ENCODE results near the gene SFN.
"Not testable (repeated sequence)": the region's sequence is repeated elsewhere in the genome, so short reads cannot be mapped to it uniquely, and the experiment has no call there.

Gene SFN

DNA sequence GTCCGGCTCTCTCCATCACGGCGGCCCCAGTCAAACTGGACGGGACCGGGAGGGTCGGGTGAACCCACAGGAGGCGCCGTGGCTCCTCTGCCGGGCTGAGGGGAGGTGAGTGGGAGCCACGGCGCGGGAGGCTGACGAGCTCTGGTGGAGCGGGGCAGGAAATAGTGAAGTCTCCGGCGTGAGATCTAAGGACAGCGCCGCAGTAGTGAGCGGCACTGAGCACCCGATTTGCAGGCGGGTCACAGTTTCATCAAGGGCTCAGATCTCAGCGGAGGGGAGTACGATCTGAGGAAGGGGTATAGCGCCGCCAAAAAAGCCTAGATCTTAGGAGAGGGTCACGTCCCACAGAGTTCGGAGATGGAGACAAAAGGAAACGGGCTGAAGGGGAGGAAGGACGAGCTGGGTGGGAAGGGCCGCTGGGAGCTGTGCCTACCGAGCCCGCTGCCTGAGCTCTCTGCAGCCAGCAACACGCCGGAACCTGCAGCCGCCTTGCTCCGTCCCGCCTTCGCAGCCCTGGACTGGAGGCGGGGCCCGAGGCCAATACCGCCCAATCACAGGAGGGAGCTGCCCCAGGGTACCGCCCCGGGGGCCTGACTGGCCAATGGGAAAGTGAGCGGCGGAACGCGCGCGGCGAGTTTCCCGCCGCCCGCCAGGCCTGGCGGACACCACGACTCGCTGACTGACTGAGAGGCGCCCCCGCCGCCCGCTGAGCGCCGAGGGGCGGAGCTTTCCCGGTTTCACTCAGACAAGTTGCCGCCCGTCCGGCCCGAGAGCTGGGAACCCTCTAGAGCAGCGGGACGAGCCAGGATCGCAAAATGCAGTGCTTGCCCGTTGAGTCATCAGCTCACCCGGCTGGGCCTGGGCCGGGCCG lies 1.9 kb downstream of the SFN start:
- ATAC-seq (replicated peaks) (peak; percentile 93), DNase-seq (peak; percentile 96)
- Mint-ChIP-seq H3K27me3 (no peaks in the 10 kb centered on the region), H3K4me3 (peak overlapping the region; percentile 97 to 99), H3K27ac (peak overlapping the region; percentile 98), H3K36me3 (peaks cover 0 to 2% of the 10 kb centered on the region in 2 donors), H3K9me3 (no peaks in the 10 kb centered on the region), H3K4me1 (peaks cover 17 to 32% of the 10 kb centered on the region in 2 donors)

DNA sequence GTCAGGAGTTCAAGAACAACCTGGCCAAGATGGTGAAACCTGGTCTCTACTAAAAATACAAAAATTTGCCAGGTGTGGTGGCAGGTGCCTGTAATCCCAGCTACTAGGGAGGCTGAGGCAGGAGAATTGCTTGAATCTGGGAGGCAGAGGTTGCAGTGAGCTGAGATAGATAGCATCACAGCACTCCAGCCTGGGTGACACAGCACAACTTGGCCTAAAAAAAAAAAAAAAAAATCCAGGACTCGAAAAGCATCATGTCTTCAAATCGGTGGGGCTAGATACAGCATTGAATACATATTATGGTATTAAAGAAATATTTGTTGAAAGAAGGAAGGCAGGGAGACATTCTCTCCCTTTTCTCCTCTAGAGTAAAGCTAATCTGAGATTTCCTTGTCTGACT lies 10.1 kb downstream of the SFN start:
- H3K36me3 Mint-ChIP-seq, result peaks cover 3 to 24% of the 10 kb centered on the region in 2 donors
- H3K4me1 Mint-ChIP-seq; DNase-seq; H3K4me3 Mint-ChIP-seq; H3K27ac Mint-ChIP-seq; H3K27me3 Mint-ChIP-seq; ATAC-seq (replicated peaks); H3K9me3 Mint-ChIP-seq: not testable (repeated sequence)

DNA sequence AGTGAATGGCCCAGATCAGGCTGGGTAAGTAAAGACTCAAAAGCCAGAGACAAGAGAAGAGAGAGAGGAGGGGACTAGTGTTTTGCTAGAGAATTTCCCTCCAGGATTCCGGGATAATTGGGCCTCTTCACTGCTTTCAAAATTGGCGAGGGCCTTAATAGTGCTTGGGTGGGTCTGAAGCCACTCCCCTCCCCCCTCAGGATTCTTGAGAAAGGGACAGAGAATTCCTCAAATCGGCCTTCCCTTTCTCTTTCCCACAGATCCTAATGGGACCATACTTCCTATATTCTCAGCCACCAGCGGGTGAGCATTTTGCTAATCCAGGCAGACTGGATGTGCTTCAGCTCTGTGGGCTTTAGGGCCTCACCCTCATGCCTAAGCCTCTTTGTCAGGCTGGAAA lies 11.9 kb downstream of the SFN start:
- no peak overlapping the region for H3K27ac Mint-ChIP-seq
- H3K27me3 Mint-ChIP-seq, result no peaks in the 10 kb centered on the region
- ATAC-seq (replicated peaks), result no peak
- no peaks in the 10 kb centered on the region for H3K9me3 Mint-ChIP-seq
- H3K4me1 Mint-ChIP-seq, result peaks cover 0 to 2% of the 10 kb centered on the region in 2 donors
- no peak for DNase-seq
- H3K4me3 Mint-ChIP-seq, result no peak overlapping the region
- H3K36me3 Mint-ChIP-seq, result peaks cover 10 to 29% of the 10 kb centered on the region in 2 donors

GRCh38 chr1:26877326-26877725 lies 14.4 kb downstream of the SFN start:
- DNase-seq (no peak), ATAC-seq (replicated peaks) (no peak)
- Mint-ChIP-seq H3K27me3 (no peaks in the 10 kb centered on the region), H3K36me3 (peaks cover 12 to 32% of the 10 kb centered on the region in 2 donors), H3K27ac (no peak overlapping the region), H3K4me3 (no peak overlapping the region), H3K4me1 (peaks cover 0 to 2% of the 10 kb centered on the region in 2 donors), H3K9me3 (no peaks in the 10 kb centered on the region)

DNA sequence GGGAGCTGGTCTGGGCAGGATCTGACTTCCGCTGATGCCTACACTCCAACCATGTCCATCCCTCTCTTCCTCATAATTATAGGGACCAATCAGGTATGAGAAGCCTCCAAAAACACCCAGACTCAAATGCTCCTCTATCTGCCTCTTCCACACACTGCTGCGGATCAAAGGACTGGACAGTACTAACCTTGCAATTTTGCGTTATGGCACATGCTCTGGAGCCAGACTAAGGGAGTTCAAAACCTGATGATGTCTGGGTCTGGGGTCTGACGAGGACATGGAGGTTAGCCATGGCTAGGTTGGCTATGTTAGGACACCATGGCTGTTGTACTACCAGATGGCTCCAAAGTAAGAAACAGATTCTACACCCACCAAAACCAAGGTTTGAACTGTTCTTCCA lies 16.8 kb downstream of the SFN start:
- no peak for ATAC-seq (replicated peaks)
- H3K4me1 Mint-ChIP-seq, result peaks cover 5 to 7% of the 10 kb centered on the region in 2 donors

DNA sequence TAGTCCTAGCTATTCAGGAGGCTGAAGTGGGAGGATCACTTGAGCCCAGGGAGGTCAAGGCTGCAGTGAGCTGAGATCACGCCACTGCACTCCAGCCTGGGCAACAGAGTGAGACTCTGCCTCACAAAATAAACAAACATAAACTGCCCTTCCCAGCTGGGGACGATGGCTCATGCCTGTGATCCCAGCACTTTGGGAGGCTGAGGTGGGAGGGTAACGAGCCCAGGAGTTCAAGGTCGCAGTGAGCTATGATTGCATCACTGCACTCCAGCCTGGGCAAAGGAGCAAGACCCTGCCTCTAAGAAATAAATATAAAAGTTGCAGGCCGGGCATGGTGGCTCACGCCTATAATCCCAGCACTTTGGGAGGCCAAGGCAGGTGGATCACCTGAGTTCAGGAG lies 18.7 kb downstream of the SFN start:
- not testable (repeated sequence) for ATAC-seq (replicated peaks); DNase-seq; H3K9me3 Mint-ChIP-seq; H3K27ac Mint-ChIP-seq; H3K4me3 Mint-ChIP-seq; H3K27me3 Mint-ChIP-seq
- H3K36me3 Mint-ChIP-seq, result peaks cover 38 to 50% of the 10 kb centered on the region in 2 donors
- H3K4me1 Mint-ChIP-seq, result peaks cover 10 to 11% of the 10 kb centered on the region in 2 donors

More for the DNA sequence above, 16.8 kb downstream of the SFN start:
- Mint-ChIP-seq H3K27ac (no peak overlapping the region), H3K36me3 (peaks cover 33 to 51% of the 10 kb centered on the region in 2 donors), H3K27me3 (no peaks in the 10 kb centered on the region), H3K4me3 (no peak overlapping the region), H3K9me3 (no peaks in the 10 kb centered on the region)
- no peak for DNase-seq

- Mint-ChIP-seq H3K27me3 (no peaks in the 10 kb centered on the region), H3K4me3 (no peak overlapping the region), H3K4me1 (peaks cover 13 to 17% of the 10 kb centered on the region in 2 donors), H3K9me3 (no peaks in the 10 kb centered on the region), H3K36me3 (peaks cover 38 to 49% of the 10 kb centered on the region in 2 donors), H3K27ac (no peak overlapping the region)
- ATAC-seq (replicated peaks) (no peak), DNase-seq (no peak)
Observed at GRCh38 chr1:26882696-26883463, 19.9 kb downstream of the SFN start.

GRCh38 chr1:26887125-26887524 lies 24.2 kb downstream of the SFN start:
- Mint-ChIP-seq H3K4me3 (peak overlapping the region in 1 of 2 donors; percentile 44), H3K9me3 (no peaks in the 10 kb centered on the region), H3K4me1 (peaks cover 29 to 51% of the 10 kb centered on the region in 2 donors), H3K27ac (no peak overlapping the region), H3K36me3 (peaks cover 52 to 61% of the 10 kb centered on the region in 2 donors), H3K27me3 (no peaks in the 10 kb centered on the region)
- DNase-seq (no peak), ATAC-seq (replicated peaks) (no peak)

GRCh38 chr1:26888231-26888630 lies 25.3 kb downstream of the SFN start:
- Mint-ChIP-seq H3K36me3 (peaks cover 53 to 61% of the 10 kb centered on the region in 2 donors), H3K4me1 (peaks cover 25 to 51% of the 10 kb centered on the region in 2 donors), H3K27ac (peak overlapping the region; percentile 97), H3K27me3 (no peaks in the 10 kb centered on the region), H3K4me3 (peak overlapping the region; percentile 97 to 98), H3K9me3 (no peaks in the 10 kb centered on the region)
- ATAC-seq (replicated peaks), result no peak
- DNase-seq, result no peak

- H3K9me3 Mint-ChIP-seq, result no peaks in the 10 kb centered on the region
- H3K27me3 Mint-ChIP-seq, result no peaks in the 10 kb centered on the region
- H3K36me3 Mint-ChIP-seq, result peaks cover 49 to 60% of the 10 kb centered on the region in 2 donors
- peak; percentile 71 for DNase-seq
- H3K4me1 Mint-ChIP-seq, result peaks cover 29 to 46% of the 10 kb centered on the region in 2 donors
- peak within 1 kb of the TSS; percentile 97 for H3K27ac Mint-ChIP-seq
- ATAC-seq (replicated peaks), result peak; percentile 97 to 98
- H3K4me3 Mint-ChIP-seq, result peak within 1 kb of the TSS; percentile 97 to 98
Observed at GRCh38 chr1:26889551-26890466, 26.9 kb downstream of the SFN start, which contains the start of gene GPN2. Gene GPN2 (minus strand): TSS chr1:26890283. CDS start chr1:26890096, 187 bp downstream.

GRCh38 chr1:26890467-26890796 lies 27.5 kb downstream of the SFN start:
- Mint-ChIP-seq H3K27me3 (no peaks in the 10 kb centered on the region), H3K4me1 (peaks cover 25 to 41% of the 10 kb centered on the region in 2 donors), H3K9me3 (no peaks in the 10 kb centered on the region), H3K4me3 (peak overlapping the region; percentile 97 to 98), H3K36me3 (peaks cover 45 to 59% of the 10 kb centered on the region in 2 donors), H3K27ac (peak overlapping the region; percentile 97)
- DNase-seq (no peak), ATAC-seq (replicated peaks) (peak; percentile 45 to 51)

DNA sequence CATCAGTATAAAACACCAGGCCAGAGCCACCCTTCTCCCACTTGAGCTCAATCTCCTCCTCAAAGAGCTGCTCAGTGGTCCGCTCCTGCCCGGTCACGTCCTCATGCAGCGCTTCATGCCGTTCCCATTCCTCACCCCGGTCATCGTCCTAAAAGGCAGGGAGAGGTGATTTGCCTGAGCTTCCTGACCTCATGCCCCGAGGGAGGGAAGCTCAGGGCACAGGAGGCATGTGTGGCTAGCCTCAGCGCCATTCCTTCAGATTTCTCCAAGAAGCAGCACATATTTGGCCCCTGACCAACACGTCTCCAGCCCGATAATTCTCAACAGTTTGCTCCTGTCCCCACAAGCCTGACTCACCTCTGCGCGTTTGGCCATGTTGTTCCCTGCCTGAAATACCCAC lies 31.3 kb downstream of the SFN start:
- peaks cover 22 to 33% of the 10 kb centered on the region in 2 donors for H3K4me1 Mint-ChIP-seq
- no peaks in the 10 kb centered on the region for H3K27me3 Mint-ChIP-seq
- peaks cover 42 to 48% of the 10 kb centered on the region in 2 donors for H3K36me3 Mint-ChIP-seq
- H3K9me3 Mint-ChIP-seq, result no peaks in the 10 kb centered on the region
- peak overlapping the region; percentile 11 for H3K27ac Mint-ChIP-seq
- ATAC-seq (replicated peaks), result no peak
- no peak overlapping the region for H3K4me3 Mint-ChIP-seq
- DNase-seq, result no peak

- Mint-ChIP-seq H3K36me3 (peaks cover 28 to 42% of the 10 kb centered on the region in 2 donors), H3K4me1 (peaks cover 26 to 30% of the 10 kb centered on the region in 2 donors), H3K27me3 (no peaks in the 10 kb centered on the region), H3K27ac (peak overlapping the region; percentile 48), H3K4me3 (no peak overlapping the region), H3K9me3 (no peaks in the 10 kb centered on the region)
- no peak for ATAC-seq (replicated peaks)
- DNase-seq, result no peak
Observed at GRCh38 chr1:26897351-26897750, 34.4 kb downstream of the SFN start.

All from stimulated activated naive B cell treated with anti-CD40 and anti-IgM and Interleukin-4, amounts not matched to agents 10 μg/mL and 1 μg/mL and 100 μg/mL, for 72 hours (primary cell).